Skeletal muscle cell (primary cell): ENCODE measurements around the gene SPATA31C2.
"Not testable (repeated sequence)": the region's sequence is repeated elsewhere in the genome, so short reads cannot be mapped to it uniquely, and the experiment has no call there.

ENCODE experiments used
- DNase-seq: peaks from one replicate; pipeline ENCODE4 v3.0.0-alpha.2; 2010; ENCODE audit warnings: low read depth
- H3K4me3 ChIP-seq: 2 replicates; pipeline ENCODE4 v1.5.1; 2011; ENCODE audit warnings: low read depth, mild to moderate bottlenecking, control low read depth, low read length, moderate library complexity

The SPATA31C2 gene

DNA sequence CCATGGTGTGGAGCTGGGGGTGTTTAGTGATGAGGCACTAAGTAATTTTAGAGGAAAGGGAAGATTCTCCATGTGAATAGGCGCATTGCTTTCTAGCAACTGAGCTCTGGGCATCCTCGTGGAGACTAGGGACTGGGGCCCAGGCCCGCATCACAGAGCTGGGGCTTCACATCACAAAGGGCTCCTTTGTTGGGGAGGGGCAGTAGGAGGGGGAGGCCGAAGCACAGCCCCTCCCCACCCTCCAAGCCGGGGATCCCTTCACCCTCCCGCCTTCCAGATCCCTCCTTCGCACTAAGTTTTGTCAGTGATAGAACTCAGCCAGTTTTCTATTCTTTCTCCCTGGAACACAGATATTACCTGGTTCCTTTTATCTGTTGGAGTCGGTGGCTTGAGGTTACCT, at the start of gene SPATA31C2:
SPATA31C2 (minus strand) TSS at position 101 of the 400 bp plus-strand sequence; CDS start at position 72, 29 bp downstream.
- not testable (repeated sequence) for DNase-seq, H3K4me3 ChIP-seq

DNA sequence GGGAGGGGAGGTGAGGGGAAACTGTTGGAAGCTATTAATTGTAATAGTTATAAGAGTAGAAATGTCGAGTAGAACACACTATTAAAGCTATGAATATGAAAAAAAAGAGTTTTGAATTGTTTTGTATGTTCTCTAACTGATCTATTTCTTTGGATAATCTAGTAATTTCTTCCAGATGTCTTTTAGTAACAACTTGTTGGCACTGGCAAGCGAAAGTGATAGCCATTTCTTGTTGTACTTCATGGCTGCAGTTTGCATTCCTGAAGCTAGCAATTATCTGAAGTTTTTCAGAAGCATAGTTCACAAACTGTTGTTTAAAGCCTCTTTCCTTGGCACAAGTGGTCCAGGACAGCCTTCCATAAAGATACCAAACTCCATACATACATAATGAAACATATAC, 49.4 kb upstream of the SPATA31C2 start:
- DNase-seq, result no peak
- no peak overlapping the region for H3K4me3 ChIP-seq

GRCh38 chr9:88186495-88187110, 48.3 kb upstream of the SPATA31C2 start:
- H3K4me3 ChIP-seq, result no peak overlapping the region
- no peak for DNase-seq

- no peak overlapping the region for H3K4me3 ChIP-seq
- no peak for DNase-seq
These were observed 46.7 kb upstream of the SPATA31C2 start for GRCh38 chr9:88184976-88185375.

- H3K4me3 ChIP-seq, result no peak overlapping the region
- DNase-seq, result no peak
These were observed 45.7 kb upstream of the SPATA31C2 start for GRCh38 chr9:88183798-88184495.

- no peak overlapping the region for H3K4me3 ChIP-seq
- DNase-seq, result no peak
These were observed 44.2 kb upstream of the SPATA31C2 start for GRCh38 chr9:88182501-88182900.

DNA sequence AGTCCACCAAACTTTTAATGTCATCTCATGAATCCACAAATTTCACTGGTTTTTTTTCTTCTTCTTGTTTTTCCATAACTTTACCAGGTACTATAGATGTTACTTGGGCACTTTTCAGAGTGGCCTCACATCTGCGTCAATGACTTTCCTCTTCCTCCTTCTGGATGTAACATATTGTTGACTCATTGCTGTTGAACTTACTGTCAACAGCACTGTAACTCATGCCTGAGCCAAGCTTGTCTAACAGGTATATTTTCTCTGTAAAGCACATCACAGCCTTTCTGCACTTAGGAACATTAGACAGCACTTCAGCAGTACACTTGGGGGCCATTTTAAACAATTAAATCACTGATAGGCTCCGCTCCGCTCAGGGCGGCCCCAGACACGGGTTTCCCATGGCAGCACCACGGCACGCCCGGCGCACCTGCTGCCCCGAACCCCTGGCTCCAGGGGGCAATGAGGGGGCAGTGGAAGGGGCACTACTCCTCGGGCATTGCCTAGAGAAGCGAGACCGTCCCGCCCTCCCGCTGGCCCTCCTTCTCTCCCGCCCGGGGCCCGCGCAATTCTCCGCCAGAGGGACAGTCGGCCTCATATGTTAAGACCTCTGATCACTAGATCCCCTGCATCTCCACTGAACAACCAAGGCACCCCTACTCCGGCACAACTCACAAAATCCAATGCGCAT, 41.9 kb upstream of the SPATA31C2 start:
- H3K4me3 ChIP-seq, result no peak overlapping the region
- DNase-seq, result no peak

DNA sequence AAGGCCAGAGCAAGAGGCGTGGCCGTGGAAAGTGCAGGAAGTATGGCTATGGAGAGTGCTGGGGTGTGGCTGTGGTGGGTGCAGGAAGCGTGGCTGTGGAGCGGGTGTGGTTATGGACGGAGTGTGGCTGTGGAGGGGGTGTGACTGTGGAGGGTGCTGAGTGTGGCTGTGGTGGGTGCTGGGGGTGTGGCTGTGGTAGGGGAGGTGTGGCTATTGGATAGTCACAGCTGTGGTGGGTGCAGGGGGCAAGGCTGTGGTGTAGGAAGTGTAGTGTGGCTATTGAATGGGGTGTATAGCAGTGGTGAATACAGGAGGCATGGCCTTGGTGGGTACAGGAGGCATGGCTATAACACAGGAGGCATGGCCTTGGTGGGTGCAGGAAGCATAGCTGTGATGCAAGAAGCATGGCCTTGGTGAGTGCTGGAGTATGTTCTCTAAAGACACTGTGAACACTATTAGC, 40.8 kb upstream of the SPATA31C2 start:
- H3K4me3 ChIP-seq, result no peak overlapping the region
- DNase-seq, result no peak

DNA sequence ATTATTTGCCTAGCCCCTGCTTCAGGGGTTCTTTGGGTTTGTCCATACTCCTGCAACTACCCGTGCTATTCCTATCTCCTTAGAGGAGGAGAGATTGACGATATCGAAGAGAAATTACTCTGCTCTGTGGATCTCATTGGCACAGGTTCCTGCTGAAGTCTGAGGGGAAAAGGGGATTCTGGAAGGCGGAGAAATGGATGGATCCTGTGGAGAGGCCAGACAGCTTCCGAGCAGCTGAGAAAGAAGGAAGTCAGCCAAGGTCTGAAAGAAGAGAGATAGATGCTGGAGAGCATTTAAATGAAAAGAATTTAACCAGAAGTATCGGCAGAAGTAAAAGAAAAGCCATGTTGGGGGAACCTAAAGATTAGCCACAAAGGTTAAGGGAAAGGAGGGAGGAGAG, 40.4 kb upstream of the SPATA31C2 start:
- no peak for DNase-seq
- H3K4me3 ChIP-seq, result no peak overlapping the region

GRCh38 chr9:88177371-88177770, 39.1 kb upstream of the SPATA31C2 start:
- no peak overlapping the region for H3K4me3 ChIP-seq
- DNase-seq, result no peak

GRCh38 chr9:88174324-88174723, 36.0 kb upstream of the SPATA31C2 start:
- no peak overlapping the region for H3K4me3 ChIP-seq
- no peak for DNase-seq

GRCh38 chr9:88173378-88173999, 35.2 kb upstream of the SPATA31C2 start:
- no peak for DNase-seq
- H3K4me3 ChIP-seq, result no peak overlapping the region

DNA sequence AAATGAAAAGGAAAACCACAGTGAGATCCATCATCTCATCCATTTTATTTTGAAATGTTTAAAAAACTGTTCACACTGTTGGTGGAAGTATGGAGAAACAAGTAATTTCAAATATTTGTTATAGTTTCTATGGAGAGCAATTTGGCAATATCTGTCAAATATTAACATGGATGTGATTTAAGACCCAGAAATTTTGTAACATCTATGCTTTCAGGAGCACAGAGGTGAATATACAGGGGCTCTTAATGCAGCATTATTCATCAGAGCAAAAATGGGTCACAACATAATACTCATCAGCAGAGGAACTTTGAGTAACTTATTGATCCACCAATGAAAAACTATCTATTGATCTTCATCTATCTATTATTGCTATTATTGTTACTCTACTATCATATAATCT, 31.4 kb upstream of the SPATA31C2 start:
- no peak for DNase-seq
- H3K4me3 ChIP-seq, result no peak overlapping the region

- no peak overlapping the region for H3K4me3 ChIP-seq
These were observed 30.3 kb upstream of the SPATA31C2 start for GRCh38 chr9:88168564-88168963.

GRCh38 chr9:88166660-88167059, 28.4 kb upstream of the SPATA31C2 start:
- no peak for DNase-seq
- no peak overlapping the region for H3K4me3 ChIP-seq

More at GRCh38 chr9:88168564-88168963, 30.3 kb upstream of the SPATA31C2 start:
- no peak for DNase-seq

DNA sequence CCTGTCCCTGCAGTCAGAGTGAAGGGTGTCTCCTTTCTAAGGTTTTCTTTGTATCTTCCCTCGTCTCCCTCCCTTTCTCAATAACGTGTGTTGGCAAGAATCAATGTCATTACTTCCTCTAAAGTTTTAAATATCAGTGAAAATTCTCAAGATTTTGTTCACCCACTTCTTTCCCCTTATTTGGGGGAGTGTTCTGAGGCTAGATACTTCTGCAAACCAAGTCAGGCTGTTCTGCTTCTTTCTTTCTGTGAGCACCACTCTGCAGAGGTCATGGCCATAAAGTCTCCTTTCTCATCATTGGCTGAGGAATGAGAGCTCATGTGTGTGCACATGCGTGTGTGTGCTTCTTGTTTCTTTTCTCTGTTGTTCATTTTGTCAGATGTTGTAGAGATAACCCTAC, 26.6 kb upstream of the SPATA31C2 start:
- DNase-seq, result no peak
- no peak overlapping the region for H3K4me3 ChIP-seq

DNA sequence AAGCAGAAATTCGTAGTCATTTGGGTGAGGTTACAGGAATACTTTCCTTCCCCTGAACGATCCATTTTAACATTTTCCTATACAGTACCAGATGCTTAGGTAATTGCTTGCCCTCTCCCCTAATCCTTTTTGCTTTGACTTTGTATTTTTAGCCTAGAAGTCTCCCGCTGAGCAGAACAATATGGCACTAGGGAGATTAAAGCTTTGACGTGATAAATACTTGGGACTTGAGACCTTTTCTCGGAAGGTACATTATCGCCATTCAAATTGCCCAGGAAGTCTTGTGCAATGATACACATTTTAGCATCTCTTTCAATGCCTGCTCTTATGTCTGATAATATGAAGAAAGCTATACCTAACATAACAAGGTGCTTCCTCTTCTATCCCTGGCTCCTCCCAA, 22.9 kb upstream of the SPATA31C2 start:
- H3K4me3 ChIP-seq, result no peak overlapping the region
- no peak for DNase-seq

DNA sequence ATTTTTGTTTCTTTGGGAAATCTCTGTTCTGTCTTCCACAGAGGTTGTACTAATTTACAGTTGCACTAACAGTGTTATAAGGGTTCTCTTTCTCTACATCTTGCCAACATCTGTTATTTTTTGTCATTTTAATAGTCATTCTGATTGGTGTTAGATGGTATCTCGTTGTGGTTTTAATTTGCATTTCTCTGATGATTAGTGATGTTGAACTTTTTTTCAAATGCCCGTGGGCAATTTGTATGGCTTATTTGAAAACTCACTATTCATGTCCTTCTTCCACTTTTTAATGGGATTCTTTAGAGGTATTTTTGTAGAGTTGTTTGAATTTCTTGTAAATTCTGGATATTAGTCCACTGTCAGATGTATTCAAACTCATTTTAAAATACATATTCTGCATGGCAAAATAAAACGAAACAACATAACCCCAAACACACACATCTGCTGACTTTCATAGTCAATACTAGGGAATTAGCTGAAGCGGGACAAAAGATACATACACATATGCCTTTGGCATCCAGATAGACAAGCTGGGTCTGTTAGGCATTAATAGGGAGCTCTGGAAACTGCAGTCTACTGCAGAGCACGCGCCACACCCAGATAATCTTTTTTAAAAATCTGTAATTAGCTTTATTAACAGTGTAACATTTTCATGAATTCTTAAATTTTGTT, 5.8 kb upstream of the SPATA31C2 start:
- H3K4me3 ChIP-seq, result no peak overlapping the region
- no peak for DNase-seq

- no peak for DNase-seq
- H3K4me3 ChIP-seq, result no peak overlapping the region
These were observed 4.9 kb upstream of the SPATA31C2 start for GRCh38 chr9:88143179-88143578.

DNA sequence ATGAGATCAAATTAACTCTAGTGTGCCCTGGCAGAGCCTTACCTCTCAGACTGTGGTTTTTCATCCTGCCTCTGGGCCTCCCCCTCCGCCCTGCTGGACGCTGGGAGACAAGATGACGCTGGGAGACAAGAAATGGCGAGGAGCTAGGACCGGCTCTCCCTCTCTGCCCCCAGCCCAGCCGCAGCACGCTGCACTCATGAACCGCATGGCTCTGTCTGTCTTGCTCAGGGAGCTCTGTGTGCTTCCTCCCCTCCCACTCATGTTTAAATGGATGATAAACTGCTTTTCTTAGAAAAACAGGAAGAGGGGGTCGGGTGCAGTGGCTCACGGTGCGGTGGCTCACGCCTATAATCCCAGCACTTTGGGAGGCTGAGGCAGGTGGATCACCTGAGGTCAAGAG, 4.7 kb downstream of the SPATA31C2 start:
- not testable (repeated sequence) for DNase-seq, H3K4me3 ChIP-seq
